ENCODE data around the gene C20orf141.

The C20orf141 gene

DNA sequence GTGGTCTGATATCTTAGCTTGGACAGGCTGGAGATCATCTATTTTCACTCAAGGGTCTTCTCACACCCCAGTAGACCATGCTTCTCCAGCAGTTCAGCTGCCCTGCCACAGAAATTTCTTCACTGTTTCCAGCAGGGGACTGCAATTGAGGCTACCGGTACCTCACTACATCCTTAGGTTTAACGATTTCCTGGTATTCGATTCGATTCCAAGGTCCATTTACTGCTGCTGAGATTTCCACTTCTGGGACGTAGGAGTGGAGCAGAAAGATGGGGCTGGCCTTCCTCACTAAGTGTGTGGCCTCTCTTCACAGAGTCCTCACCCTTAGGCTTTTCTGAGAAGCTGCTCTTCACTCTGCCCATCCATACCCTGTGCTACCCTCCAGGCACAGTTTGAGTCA lies 31.9 kb downstream of the C20orf141 start:
- 0 out of 2 replicates have a peak, but pooled peaks cover under 1% of the 10 kb centered on the region for H3F3A ChIP-seq (ENCODE audit: low read depth)
- H3K9me2 ChIP-seq (replicated peaks; ENCODE audit: low read depth, low read length): no peaks in the 10 kb centered on the region
- TF ChIP-seq EZH2phosphoT487 (IDR thresholded peaks at IDR 0.05; ENCODE audit: borderline replicate concordance): no peak
- TF ChIP-seq CTCF (conservative IDR thresholded peaks at IDR 0.05; ENCODE audit: low read length): no peak
- no peak overlapping the region for H3K4me3 ChIP-seq (ENCODE audit: low read length, poor library complexity, severe bottlenecking)
- H3K9ac ChIP-seq (ENCODE audit: low read depth, low read length, poor library complexity, severe bottlenecking): no peak overlapping the region
- no peaks in the 10 kb centered on the region for H3K27me3 ChIP-seq (ENCODE audit: insufficient read depth, low read length, poor library complexity, severe bottlenecking)
- H3K9me3 ChIP-seq (ENCODE audit: insufficient read depth, low read depth, low read length): no peaks in the 10 kb centered on the region
- no peak overlapping the region for H2AFZ ChIP-seq (ENCODE audit: low read length)
- H3K36me3 ChIP-seq (ENCODE audit: insufficient read depth, low read length): no peaks in the 10 kb centered on the region
- H3K79me2 ChIP-seq (ENCODE audit: insufficient read depth, low read length): peaks cover 7% of the 10 kb centered on the region; the same call in 1 of the 2 replicates
- H3K4me2 ChIP-seq (ENCODE audit: low read depth, low read length, poor library complexity, severe bottlenecking): no peak overlapping the region
- H3K4me1 ChIP-seq (ENCODE audit: insufficient read depth, low read length, poor library complexity, severe bottlenecking): peaks cover 17% of the 10 kb centered on the region
- H4K20me1 ChIP-seq (ENCODE audit: insufficient read depth, low read length, poor library complexity, severe bottlenecking): no peaks in the 10 kb centered on the region

GRCh38 chr20:2847802-2848201 lies 33.0 kb downstream of the C20orf141 start:
- H3K4me3 ChIP-seq (ENCODE audit: low read length, poor library complexity, severe bottlenecking): no peak overlapping the region
- H3K4me1 ChIP-seq (ENCODE audit: insufficient read depth, low read length, poor library complexity, severe bottlenecking): peaks cover 23% of the 10 kb centered on the region
- no peak overlapping the region for H3K4me2 ChIP-seq (ENCODE audit: low read depth, low read length, poor library complexity, severe bottlenecking)
- H2AFZ ChIP-seq (ENCODE audit: low read length): no peak overlapping the region
- no peaks in the 10 kb centered on the region; the same call in 1 of the 2 replicates for H3K79me2 ChIP-seq (ENCODE audit: insufficient read depth, low read length)
- H3F3A ChIP-seq (ENCODE audit: low read depth): peaks cover 3% of the 10 kb centered on the region; the same call in 1 of the 2 replicates
- no peaks in the 10 kb centered on the region for H3K9me2 ChIP-seq (replicated peaks; ENCODE audit: low read depth, low read length)
- H3K27me3 ChIP-seq (ENCODE audit: insufficient read depth, low read length, poor library complexity, severe bottlenecking): no peaks in the 10 kb centered on the region
- no peak overlapping the region for H3K9ac ChIP-seq (ENCODE audit: low read depth, low read length, poor library complexity, severe bottlenecking)
- H3K9me3 ChIP-seq (ENCODE audit: insufficient read depth, low read depth, low read length): no peaks in the 10 kb centered on the region
- no peaks in the 10 kb centered on the region for H4K20me1 ChIP-seq (ENCODE audit: insufficient read depth, low read length, poor library complexity, severe bottlenecking)
- no peaks in the 10 kb centered on the region for H3K36me3 ChIP-seq (ENCODE audit: insufficient read depth, low read length)
- TF ChIP-seq EZH2phosphoT487 (IDR thresholded peaks at IDR 0.05; ENCODE audit: borderline replicate concordance) (no peak), CTCF (conservative IDR thresholded peaks at IDR 0.05; ENCODE audit: low read length) (no peak)

GRCh38 chr20:2849529-2849928 lies 34.7 kb downstream of the C20orf141 start:
- H3K36me3 ChIP-seq (ENCODE audit: insufficient read depth, low read length): no peaks in the 10 kb centered on the region
- no peaks in the 10 kb centered on the region for H3K9me2 ChIP-seq (replicated peaks; ENCODE audit: low read depth, low read length)
- TF ChIP-seq CTCF (conservative IDR thresholded peaks at IDR 0.05; ENCODE audit: low read length) (no peak), EZH2phosphoT487 (IDR thresholded peaks at IDR 0.05; ENCODE audit: borderline replicate concordance) (no peak)
- H3K4me1 ChIP-seq (ENCODE audit: insufficient read depth, low read length, poor library complexity, severe bottlenecking): peaks cover 16% of the 10 kb centered on the region
- no peaks in the 10 kb centered on the region for H3K9me3 ChIP-seq (ENCODE audit: insufficient read depth, low read depth, low read length)
- no peak overlapping the region for H3K4me2 ChIP-seq (ENCODE audit: low read depth, low read length, poor library complexity, severe bottlenecking)
- no peak overlapping the region for H3K9ac ChIP-seq (ENCODE audit: low read depth, low read length, poor library complexity, severe bottlenecking)
- no peaks in the 10 kb centered on the region for H3K27me3 ChIP-seq (ENCODE audit: insufficient read depth, low read length, poor library complexity, severe bottlenecking)
- H3F3A ChIP-seq (ENCODE audit: low read depth): peaks cover 3% of the 10 kb centered on the region; the same call in 1 of the 2 replicates
- H2AFZ ChIP-seq (ENCODE audit: low read length): no peak overlapping the region
- no peaks in the 10 kb centered on the region for H3K79me2 ChIP-seq (ENCODE audit: insufficient read depth, low read length)
- H3K4me3 ChIP-seq (ENCODE audit: low read length, poor library complexity, severe bottlenecking): no peak overlapping the region
- no peaks in the 10 kb centered on the region for H4K20me1 ChIP-seq (ENCODE audit: insufficient read depth, low read length, poor library complexity, severe bottlenecking)
